ENCODE results near the gene SDK2.
A peak's percentile ranks its signal among the peaks of the same experiment; 100 is the strongest.
"Not testable (repeated sequence)": the region's sequence is repeated elsewhere in the genome, so short reads cannot be mapped to it uniquely, and the experiment has no call there.

The SDK2 gene

DNA sequence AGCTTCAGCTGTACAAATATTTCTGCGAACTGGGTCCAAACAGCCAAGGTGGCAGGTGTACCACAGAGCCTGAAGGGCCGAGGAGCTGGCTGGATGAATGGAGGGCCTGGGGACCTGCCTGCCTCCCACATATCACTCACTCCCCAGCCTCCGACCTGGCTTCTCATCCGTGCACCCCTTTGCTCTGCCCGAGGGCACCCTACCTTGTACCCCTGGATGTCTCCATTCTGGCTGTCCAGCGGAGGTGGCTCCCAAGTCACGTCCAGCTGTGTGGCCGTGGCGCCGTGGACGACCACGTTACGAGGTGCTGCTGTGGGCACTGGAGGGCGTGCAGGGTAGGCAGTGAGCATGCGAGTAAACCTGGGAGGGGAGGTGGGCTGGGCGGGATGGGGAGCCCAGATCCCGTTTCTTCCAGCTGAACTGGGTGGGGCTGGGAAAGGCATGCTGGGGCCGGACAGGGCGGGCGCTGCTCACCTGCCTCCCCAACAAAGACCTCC, 265.2 kb downstream of the SDK2 start:
- H3K4me1 ChIP-seq = no peaks in the 10 kb centered on the region
- no peaks in the 10 kb centered on the region for H3K9me3 ChIP-seq
- H3K36me3 ChIP-seq = no peaks in the 10 kb centered on the region
- TF ChIP-seq, protein P1, sequence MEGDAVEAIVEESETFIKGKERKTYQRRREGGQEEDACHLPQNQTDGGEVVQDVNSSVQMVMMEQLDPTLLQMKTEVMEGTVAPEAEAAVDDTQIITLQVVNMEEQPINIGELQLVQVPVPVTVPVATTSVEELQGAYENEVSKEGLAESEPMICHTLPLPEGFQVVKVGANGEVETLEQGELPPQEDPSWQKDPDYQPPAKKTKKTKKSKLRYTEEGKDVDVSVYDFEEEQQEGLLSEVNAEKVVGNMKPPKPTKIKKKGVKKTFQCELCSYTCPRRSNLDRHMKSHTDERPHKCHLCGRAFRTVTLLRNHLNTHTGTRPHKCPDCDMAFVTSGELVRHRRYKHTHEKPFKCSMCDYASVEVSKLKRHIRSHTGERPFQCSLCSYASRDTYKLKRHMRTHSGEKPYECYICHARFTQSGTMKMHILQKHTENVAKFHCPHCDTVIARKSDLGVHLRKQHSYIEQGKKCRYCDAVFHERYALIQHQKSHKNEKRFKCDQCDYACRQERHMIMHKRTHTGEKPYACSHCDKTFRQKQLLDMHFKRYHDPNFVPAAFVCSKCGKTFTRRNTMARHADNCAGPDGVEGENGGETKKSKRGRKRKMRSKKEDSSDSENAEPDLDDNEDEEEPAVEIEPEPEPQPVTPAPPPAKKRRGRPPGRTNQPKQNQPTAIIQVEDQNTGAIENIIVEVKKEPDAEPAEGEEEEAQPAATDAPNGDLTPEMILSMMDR (IDR thresholded peaks at IDR 0.05; ENCODE audit: low read depth, low read length) = no peak
- no peaks in the 10 kb centered on the region; the same call in 1 of the 2 replicates for H3K27me3 ChIP-seq
- no peak overlapping the region for H3K4me3 ChIP-seq (ENCODE audit: low read depth, low read length)
- DNase-seq = no peak

DNA sequence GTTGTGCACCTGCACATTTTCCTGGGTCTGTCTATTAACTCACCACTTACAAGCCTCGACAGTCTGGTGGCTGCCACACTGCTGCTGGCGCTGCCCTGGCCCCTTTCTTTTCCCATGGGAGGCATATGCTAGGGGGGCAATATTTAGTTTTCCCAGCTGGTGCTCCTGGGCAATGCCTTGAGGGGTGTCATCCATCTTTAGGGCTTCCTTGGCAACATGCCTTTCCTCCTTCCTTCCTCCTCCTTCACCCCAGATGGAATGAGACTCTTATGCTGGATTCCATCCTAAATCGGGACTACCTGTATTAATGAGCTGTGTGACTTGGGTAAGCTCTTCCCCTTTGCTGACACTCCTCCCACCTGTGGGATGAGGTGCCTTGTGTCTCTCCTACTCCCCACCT, 267.6 kb downstream of the SDK2 start:
- TF ChIP-seq, protein P1 (IDR thresholded peaks at IDR 0.05; ENCODE audit: low read depth, low read length) = no peak
- no peak for DNase-seq
- Histone ChIP-seq H3K4me3 (ENCODE audit: low read depth, low read length) (no peak overlapping the region), H3K4me1 (no peaks in the 10 kb centered on the region), H3K9me3 (no peaks in the 10 kb centered on the region), H3K36me3 (no peaks in the 10 kb centered on the region), H3K27me3 (no peaks in the 10 kb centered on the region; the same call in 1 of the 2 replicates)

- H3K27me3 ChIP-seq = no peaks in the 10 kb centered on the region; the same call in 1 of the 2 replicates
- H3K4me3 ChIP-seq (ENCODE audit: low read depth, low read length) = no peak overlapping the region
- no peaks in the 10 kb centered on the region for H3K4me1 ChIP-seq
- H3K9me3 ChIP-seq = no peaks in the 10 kb centered on the region
- H3K36me3 ChIP-seq = no peaks in the 10 kb centered on the region
- DNase-seq = no peak
- TF ChIP-seq, protein P1 (IDR thresholded peaks at IDR 0.05; ENCODE audit: low read depth, low read length) = no peak
Observed at GRCh38 chr17:73376152-73376551, 268.1 kb downstream of the SDK2 start.

DNA sequence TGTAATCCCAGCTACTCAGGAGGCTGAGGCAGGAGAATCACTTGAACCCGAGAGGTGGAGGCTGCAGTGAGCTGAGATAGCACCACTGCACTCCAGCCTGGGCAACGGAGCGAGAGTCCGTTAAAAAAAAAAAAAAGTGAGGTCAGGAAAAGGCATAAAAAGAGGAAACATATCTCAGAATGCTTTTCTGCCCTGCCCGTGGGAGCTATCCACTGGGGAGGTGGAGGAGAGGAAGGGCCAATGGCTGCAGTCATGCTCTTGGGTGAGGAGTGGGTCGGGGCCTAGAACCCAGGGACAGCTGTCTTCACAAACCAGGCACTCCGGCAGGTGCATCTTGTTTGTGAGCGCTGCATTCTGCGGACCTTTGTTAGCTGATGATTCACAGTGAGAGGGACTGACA, 272.4 kb downstream of the SDK2 start:
- Histone ChIP-seq H3K9me3 (no peaks in the 10 kb centered on the region), H3K4me1 (peaks cover 7% of the 10 kb centered on the region), H3K4me3 (ENCODE audit: low read depth, low read length) (no peak overlapping the region), H3K27me3 (no peaks in the 10 kb centered on the region; the same call in 1 of the 2 replicates), H3K36me3 (no peaks in the 10 kb centered on the region)
- TF ChIP-seq, protein P1 (IDR thresholded peaks at IDR 0.05; ENCODE audit: low read depth, low read length) = no peak
- no peak for DNase-seq

- no peaks in the 10 kb centered on the region; the same call in 1 of the 2 replicates for H3K27me3 ChIP-seq
- no peak overlapping the region for H3K4me3 ChIP-seq (ENCODE audit: low read depth, low read length)
- no peak for DNase-seq
- H3K36me3 ChIP-seq = no peaks in the 10 kb centered on the region
- TF ChIP-seq, protein P1 (IDR thresholded peaks at IDR 0.05; ENCODE audit: low read depth, low read length) = no peak
- H3K9me3 ChIP-seq = no peaks in the 10 kb centered on the region
- H3K4me1 ChIP-seq = peaks cover 9% of the 10 kb centered on the region
Observed at GRCh38 chr17:73371285-73371684, 273.0 kb downstream of the SDK2 start.

DNA sequence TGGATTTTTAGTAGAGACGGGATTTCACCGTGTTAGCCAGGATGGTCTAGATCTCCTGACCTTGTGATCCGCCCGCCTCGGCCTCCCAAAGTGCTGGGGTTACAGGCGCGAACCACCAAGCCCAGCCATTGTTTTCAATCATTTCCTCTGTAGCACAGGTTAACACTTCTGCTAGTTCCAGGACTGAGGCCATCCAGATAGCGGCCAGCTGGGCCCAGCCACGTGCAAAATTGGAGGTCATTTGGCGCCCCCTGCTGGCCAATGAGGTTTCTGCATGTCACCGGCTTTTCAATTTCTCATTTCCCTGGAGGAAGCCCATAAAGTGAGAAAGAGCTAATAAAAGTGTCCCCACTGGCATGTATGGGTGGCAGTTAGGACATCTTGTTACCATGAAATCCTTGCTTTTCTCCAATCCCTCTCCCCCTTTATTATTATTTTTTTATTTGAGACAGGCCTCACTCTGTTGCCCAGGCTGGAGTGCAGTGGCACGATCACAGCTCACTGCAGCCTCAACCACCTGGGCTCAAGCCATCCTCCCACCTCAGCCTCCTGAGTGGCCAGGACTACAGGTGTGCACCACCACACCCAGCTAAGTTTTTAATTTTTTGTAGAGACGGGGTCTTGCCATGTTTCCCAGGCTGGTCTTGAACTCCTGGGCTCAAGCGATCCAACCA, 274.3 kb downstream of the SDK2 start:
- TF ChIP-seq, protein P1 (IDR thresholded peaks at IDR 0.05; ENCODE audit: low read depth, low read length) = peak; percentile 85
- not testable (repeated sequence) for H3K27me3 ChIP-seq; H3K4me1 ChIP-seq; H3K36me3 ChIP-seq; H3K9me3 ChIP-seq; H3K4me3 ChIP-seq (ENCODE audit: low read depth, low read length)
- DNase-seq = peak; percentile 80
